HL-60/S4 treated with retinoic acid at 250 ng/mL for 4 days and 3 days (cell line): ENCODE data around the gene LPCAT1.
"Not testable (repeated sequence)": the region's sequence is repeated elsewhere in the genome, so short reads cannot be mapped to it uniquely, and the experiment has no call there.

Experiments used
- in situ Hi-C: fragments of 300-500 bp; cut with MboI; formaldehyde crosslinking; loops from 2 replicates; pipeline ENCODE4 v1.7.0; 2022; ENCODE audit warnings: low sequenced_read_pairs

Gene LPCAT1

DNA sequence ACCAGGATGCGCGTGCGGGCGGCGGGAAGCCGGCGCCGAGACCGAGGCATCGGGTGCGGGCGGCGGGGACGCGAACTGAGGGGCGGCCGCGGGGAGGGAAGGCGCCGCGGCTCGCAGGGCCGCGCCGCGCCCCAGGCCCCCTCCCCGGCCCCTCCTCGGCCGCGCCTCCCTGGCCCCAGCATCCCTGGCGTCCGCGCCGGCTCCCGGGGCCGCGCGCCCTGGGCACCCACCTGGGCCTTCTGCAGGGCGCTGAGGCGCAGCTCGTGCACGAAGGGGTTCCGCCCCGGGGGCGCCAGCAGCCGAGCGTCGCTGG, 324 bp downstream of the LPCAT1 start:
- in situ Hi-C loops, result no loop called here

DNA sequence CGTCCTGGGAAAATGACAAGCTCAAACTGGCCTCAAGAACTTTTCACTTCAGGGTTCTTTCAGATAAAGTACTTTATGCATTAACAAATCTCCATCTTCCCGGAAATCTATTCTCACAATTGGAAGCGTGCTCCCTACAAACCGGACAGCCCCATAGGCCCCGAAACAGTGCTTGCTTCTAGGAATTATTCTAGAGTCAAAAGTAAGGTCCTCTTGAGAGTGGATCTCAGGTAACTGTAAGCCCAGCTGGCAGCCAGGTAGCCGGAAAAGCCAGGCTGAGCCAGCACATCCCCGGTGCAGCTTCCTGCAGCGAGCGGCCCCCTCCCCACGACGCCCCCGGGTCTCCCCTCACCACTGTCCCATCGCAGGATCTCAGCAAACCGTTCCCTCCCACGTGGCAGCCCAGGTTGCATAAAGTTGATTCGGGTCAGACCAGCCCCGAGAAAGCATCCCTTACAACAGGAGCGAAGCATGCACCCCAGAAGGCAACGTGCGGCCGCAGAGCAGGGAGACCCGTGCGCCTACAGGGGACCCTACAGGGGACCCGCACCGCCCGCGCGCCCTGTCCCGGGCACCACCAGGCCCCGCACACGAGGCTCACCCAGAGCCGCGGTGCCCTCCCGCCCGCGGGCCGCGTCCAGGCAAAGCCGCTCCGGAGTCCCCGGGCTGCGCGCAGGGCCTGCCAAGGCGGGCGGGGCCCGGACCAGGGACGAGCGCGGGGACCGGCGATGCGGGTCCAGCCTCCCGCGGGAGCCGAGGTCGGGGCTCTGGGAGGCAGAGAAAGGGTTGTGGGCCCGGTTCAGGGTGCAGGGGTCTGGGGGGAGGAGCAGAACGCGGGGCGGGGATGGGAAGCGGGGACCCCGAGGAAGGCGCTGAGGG, 920 bp downstream of the LPCAT1 start:
- in situ Hi-C loops, result no loop called here

DNA sequence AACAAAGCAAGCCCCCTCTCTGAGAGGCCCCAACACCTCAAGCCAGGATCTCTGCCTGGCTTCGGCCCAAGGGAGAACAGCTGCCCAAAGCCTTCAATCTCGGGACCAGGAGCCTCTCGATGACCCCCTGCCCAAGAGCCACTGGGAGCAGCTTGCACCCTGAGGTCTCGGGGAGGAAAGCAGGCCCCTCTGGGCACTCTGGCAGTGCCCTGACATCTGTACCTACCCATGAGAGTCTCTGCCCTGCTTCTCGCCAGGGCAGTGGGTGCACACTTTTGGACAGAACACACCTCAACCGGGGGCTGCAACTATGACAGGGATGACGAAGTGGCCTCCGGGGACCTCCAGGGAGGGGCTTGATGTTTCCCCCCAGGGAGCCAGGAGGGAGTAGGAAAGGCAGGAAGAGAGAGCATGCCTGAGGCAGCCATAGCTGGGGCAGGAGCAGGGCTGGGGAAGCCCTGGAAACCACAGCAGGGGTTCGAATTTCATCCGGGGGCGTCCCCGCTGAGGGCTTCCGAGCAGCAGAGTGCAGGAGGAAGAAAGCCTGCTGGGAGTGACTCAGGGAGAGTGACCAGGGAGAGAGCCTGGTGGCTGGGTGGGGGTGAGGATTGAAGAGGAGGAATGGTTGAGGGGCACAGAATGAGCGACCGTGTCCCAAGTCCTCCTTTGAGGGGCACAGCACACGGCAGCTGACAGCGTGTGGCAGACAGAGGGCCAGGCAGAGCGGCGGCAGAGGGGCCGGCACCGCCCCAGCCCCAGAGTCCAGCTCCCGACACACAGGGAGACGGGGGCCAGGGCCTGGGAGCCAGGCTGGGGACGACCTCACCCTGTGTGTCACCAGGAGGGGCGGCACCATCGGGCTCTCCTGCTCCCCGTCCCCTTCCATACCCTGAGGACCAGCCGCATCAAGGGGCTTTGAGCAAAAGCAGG, 1.8 kb downstream of the LPCAT1 start:
- in situ Hi-C loops, result no loop called here

DNA sequence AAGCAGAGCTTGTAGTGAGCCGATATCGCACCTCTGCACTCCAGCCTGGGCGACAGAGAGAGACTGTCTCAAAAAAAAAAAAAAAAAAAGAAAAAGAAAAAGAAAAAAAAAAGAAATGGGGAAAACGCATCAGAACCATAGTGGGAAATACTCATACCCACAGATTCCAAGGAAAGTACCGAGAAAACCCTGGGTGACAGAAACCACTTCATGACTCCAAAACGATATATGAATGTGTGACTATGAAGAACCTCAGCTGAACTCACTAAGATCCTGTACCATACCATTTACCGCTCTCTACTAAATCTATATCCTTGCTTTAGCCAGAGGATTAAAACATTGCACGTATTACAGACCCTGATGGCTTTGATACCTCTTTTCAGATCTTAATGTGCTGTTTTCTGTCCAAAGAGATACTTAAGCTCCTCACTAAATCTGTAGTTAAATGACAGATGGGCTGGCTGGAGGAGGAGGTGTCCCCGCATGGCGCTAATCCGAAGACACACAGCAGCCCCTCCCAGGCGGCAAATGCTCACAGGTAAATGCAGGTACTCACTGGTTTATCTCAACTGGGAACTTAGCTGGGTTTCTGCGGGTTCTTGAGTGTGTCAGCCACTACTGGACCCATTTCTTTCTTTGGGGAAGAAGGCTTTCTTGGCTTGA, 2.8 kb downstream of the LPCAT1 start:
- in situ Hi-C loops, result no loop called here

DNA sequence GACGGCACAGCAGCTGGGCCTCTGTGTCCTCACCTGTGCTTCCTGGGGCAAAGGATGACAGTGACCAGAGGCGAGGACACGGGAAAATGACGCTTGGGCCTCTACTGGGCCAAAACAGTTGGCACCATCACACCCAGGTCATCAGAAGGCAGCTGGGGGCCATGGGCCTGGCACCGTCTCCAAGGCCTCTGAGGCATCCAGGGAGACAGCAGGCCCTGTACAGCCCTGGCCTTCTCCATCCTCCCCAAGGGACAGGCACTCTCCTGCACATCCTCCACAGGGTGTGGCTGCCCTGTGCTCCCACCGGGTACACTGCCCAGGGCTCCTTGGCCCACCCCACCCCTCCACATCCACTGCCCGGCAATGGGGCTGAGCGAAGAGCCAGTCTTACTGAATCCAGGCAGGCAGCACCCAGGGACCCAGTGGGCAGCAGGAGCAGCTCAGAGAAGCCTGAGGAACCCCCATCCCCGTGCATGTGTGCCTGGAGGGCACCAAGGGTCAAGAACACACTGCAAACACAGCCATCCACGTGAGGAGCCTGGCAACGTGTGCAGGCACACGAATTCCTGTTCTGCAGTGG, 4.0 kb downstream of the LPCAT1 start:
- in situ Hi-C loops, result no loop called here

DNA sequence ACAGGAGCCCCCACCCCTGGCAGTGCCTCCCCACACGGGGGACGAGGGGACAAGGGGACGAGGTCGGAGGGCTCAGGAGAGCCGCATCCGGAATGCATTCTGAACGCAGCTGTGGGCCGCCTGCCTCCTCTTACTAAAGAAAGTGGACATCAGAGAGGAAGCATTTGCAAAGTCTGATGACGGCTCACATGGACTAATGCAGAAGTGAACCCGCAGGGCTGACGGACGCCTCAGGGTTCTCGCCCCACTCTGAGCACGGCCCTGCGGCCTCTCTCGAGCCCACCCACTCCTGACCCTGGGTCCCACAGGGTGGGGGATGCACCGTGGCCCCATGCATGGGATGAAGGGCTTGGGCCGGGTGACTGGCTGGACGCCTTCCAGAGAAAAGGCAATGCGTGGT, 5.9 kb downstream of the LPCAT1 start:
- in situ Hi-C loops, result no loop called here

DNA sequence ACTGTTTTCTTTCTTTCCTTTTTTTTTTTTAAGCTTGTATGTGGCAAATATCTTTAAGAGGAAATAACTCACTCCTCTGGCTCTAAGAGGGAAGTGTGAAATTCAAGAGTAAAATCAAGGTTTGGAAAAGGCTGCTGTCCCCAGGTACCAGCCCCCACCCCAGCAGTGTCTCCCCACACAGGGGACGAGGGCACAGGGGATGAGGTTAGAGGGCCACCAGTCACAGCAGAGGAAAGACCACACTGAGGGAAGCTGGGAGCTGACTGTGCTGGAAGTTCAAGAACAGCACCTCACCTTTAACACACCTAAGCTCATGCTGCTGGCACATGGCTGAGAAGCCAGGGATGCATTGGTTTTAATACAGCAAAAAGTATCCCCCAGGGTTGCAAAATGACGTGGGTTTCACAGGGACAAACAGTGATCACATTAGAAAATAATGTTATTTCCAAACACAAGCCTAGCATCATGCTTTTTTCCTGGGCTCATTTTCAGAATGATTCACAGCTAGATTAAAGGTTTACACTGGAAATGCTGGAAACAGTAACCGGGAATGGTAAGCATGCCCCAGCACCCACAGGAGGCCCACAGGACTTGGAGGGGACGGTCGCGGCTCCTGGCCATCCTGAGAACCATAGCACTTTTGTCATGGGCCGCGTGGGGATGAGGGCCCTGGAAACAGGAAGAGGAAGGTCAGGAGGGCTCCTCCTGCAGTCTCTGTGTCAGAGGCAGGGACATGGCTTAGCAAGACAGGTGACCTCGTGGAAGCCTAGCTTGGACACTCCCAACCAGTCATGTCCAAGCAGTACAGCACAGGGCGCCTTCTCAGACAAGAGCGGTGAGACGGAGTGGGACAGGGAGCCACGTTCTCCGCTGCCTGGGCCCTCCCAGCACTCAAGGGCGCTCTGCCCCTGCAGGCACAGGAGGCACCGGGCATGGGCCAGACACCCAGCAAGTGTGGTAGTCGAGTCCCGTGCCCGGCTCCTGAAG, 6.9 kb downstream of the LPCAT1 start:
- in situ Hi-C loops, result no loop called here

DNA sequence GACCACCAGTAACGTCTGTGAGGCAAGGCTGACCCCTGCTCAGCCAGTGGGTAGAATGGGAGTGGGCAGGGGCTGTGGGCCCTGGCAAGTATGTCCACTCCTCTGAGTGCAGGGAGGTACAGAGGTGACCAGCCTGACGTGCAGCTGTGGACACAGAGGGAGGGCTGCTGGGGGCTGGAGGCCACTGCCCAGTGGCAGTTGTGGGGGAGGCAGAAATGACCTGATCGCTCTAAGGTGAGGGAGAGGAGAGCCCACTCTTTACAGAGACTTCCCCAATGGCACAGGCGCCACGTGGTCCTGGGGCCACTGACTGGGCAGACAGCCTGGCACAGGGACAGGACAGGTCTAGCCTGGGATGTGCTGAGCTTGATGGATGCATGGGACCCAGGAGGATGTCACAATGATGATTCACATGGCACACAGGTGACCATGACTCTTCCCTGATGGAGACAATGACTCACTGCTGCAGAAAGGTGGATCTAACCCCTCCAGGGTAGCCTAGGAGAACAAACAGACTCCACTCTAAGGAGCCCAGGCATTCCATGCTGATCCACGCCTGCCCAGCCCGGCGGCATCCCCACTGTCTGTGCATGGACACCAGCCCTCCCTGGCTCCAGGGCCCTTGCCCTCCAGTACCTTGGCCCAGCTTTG, 7.7 kb downstream of the LPCAT1 start:
- in situ Hi-C loops, result no loop called here

DNA sequence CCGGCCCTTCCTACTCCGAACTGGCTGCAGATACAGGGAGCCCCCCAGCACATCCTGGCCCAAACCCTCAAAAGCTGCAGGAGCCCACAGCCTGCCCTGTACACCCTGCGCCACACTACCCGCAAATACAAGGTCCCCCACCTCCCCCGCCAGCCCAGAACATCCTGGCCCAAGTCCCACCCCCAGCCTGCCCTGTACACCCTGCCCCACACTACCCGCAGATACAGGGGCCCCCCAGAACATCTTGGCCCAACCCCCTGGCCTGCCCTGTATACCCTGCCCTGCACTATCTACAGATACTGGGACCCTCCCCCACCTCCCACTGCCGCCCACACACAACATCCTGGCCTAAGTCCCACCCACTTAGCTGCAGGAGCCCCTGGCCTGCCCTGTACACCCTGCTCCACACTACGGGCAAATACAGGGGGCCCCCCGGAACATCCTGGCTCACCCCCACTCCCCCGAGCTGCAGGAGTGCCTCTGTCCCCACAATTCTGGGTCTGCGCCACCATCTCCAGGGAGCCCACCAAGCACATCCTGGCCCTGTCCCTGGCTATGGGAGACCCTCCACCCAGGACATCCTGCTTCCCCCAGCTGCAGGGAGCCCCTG, 8.3 kb downstream of the LPCAT1 start:
- in situ Hi-C loops, result no loop called here

DNA sequence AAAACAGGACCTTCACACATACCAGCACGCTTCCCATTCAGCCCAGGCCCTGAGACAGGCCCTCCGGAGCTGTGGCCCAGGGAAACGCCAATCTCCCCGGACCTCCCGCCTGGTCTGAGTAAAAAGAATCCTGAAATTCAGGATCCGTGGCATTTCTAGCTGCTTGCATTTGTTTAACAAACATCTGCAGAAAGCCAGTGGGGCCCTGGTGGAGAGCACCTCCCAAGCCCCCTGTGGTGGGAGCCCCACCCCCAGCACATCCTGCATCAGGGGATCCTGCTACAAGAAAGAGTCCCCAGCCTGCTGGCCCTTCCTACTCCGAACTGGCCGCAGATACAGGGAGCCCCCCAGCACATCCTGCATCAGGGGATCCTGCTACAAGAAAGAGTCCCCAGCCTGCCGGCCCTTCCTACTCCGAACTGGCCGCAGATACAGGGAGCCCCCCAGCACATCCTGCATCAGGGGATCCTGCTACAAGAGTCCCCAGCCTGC, 8.9 kb downstream of the LPCAT1 start:
- in situ Hi-C loops, result not testable (repeated sequence)

DNA sequence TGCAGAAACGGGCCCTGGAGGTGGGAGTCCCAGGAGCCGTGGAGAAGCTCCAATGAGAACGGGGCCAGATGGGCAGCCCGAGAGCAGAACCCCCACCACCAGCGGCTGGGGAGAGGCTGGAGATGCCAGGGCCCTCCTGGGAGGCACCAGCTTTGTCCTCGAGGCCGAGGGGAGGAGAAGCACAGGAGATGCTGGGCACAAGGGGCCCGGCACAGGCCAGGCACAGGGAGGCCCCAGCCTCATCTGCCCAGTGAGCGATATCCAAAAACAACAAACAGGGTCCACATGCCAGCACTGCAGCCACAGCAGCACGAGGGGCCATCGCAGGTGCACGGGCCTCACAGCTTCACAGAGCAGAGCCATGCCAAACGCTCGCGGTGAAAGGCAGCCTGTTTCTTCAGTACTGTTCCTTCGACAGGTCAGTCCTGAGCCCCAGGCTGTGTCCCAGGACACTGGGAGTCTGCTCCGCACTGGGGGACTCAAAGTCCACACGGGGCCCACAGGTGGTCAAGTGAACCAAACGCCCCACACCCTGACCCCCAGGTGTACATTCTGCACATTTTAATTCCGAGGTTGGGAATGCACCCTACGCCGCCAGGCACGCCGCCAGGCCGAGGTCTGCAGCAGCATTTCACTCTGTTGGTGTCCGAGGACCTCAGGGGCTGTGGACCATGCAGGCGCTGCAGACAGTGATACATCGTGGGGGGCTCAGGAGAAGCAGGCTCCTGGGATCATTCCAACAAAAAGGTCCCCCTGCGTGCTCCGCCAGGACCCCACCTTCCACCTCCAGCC, 9.5 kb downstream of the LPCAT1 start:
- in situ Hi-C loops, result no loop called here

DNA sequence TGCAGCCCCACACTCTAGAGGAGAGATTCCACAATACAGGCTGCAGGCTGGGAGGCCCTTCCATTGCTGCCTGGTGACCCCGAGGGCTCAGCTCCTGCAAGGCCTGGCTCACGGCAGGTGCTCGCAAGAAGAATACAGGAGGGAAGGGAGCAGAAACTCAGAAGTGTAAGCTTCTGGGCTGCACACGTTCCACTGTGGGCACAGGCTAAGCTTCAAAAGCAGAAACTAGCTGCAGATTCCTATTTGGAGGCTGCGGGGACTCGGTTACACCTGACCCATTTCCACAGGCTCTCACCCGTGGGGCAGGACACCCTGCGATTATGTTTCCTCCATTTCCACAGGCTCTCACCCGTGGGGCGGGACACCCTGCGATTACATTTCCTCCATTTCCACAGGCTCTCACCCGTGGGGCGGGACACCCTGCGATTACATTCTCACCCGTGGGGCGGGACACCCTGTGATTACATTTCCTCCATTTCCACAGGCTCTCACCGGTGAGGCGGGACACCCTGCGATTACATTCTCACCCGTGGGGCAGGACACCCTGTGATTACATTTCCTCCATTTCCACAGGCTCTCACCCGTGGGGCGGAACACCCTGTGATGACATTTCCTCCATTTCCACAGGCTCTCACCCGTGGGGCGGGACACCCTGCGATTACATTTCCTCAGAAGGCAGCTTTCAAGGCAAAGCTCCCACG, 10.3 kb downstream of the LPCAT1 start:
- in situ Hi-C loops, result no loop called here

DNA sequence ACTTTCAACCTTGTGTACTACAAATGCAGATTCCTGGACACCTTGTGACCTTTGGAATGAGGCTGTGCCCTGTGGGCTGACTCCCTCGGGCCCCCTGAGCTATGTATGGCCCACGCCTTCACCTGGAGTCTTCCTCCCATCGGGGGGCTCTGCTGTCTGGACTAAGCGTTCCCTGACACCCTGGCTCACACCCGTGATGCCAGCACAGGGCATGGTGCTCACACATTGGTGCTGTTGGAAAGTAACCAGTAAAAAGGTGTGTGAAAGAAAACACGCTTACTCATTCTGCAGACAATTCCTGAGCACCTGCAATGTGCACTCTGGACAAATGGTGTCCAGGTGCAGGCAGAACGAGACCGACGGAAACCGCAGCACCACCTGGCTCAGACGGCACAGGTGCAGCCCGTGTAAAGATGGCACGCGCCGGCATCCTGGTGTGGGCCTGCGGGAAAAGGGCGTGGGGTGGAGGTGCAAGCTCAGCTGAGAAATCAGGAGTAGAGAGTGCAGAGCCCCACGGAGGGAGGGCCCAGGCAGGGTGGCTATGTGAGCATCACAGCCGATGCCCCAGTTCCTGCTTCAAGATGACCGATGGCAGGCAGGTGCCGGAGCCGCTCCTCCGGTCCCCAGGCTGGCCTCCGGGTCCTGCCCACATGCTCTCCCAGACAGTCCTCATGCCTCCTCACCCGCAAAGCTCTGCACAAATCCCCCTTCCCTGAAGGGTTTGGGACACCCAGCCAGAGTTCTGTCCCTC, 11.0 kb downstream of the LPCAT1 start:
- in situ Hi-C loops, result no loop called here

DNA sequence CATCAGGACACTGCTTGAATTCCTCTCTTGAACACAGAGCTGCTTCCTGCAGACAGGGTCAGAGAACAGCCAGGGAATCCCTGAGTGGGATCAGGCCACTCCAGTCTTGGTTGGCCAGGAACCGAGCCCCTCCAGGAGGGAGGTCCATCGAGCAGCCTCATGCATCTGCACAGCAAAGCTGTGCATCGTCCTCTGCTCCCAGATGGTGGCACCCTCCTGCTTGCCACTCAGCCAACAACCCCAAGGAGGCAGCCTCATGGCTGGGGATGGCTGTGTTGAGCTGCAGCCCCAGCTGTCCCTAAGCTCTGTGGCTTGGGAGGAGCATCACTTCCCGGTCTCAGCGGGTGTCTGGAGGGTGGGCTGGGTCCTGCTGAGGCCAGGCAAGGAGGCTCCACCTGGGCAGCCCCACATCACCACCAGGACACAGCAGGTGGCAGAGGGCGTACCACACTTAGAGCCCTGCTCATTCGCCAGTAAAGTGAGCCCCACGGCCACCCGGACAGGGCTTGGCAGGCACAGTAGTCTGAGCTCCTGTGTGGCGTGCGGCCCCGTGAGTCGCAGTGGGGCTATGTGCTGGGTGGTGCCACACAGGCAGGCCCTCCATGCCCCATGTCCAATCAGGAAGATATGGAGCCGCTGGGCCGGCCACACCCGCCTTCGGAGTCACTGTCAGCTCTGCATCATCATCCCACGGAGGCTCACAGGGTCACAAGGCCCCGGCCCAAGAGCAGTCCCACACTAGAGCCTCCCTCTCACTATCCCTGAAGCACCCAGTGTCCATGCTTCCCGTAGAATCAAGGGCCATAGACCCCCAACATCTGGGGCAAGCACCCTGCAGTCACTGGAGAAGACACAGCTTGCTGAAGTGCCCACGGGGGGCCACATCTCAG, 11.9 kb downstream of the LPCAT1 start:
- in situ Hi-C loops, result no loop called here

DNA sequence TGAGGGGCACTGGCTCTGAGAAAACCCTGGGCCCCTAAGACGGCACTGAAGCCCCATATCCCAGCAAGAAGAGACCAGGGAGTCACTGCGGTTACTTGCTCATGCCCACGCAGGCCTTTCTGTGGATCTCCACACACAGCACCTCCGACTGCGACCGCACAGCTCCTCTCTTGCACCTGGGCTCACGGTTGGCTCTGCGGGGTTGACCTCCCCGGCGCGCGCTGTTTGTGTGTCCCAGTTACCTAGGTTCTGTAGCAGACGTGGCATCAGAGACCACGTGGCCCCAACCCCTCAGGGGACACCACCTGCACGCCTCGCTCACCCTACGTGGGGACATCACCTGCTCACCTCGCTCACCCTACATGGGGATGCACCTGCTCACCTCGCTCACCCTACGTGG, 12.7 kb downstream of the LPCAT1 start:
- in situ Hi-C loops, result no loop called here

DNA sequence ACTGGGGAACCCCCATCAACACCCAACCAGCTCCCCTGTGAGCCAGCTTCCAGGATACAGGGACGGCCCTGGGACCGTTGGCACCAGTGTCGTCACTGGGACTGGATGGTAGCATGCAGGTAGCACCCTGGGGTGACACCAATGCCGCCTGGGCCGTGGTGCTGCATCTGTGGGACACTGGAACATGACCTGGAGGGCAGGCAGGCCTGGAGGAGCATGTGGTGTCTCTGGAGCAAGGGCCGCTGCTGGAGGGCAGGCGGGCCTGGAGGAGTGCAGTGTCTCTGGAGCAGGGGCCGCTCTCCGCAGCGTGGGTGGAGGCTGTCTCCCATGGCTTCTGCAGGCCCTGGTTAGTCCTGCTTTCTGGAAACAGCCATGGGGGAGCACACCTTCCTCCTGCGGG, 13.1 kb downstream of the LPCAT1 start:
- in situ Hi-C loops, result no loop called here
